Loucy (cell line): ENCODE results near the gene CCDC33.

Source experiments
- H2AFZ ChIP-seq: fragments of 200-600 bp; sonication (generic); 2 replicates; pipeline ENCODE4 v1.6.0; 2016; ENCODE audit warnings: antibody characterized with exemption, mild to moderate bottlenecking, low read length, moderate library complexity
- H3F3A ChIP-seq: fragments of 200-600 bp; 2 replicates; pipeline ENCODE4 v1.6.0; 2016; ENCODE audit warnings: antibody characterized with exemption, low read depth, mild to moderate bottlenecking
- H3K27me3 ChIP-seq: fragments of 200-600 bp; sonication (generic); 2 replicates; pipeline ENCODE4 v1.6.1; 2014; ENCODE audit warnings: low read length, mild to moderate bottlenecking; ENCODE audit not compliant: insufficient read depth, poor library complexity, severe bottlenecking
- H3K36me3 ChIP-seq: fragments of 200-600 bp; sonication (generic); 2 replicates; pipeline ENCODE4 v1.6.1; 2016; ENCODE audit warnings: low read length; ENCODE audit not compliant: insufficient read depth
- H3K4me1 ChIP-seq: fragments of 200-600 bp; sonication (generic); 2 replicates; pipeline ENCODE4 v1.5.1; 2014; ENCODE audit warnings: low read length, mild to moderate bottlenecking; ENCODE audit not compliant: insufficient read depth, poor library complexity, severe bottlenecking
- H3K4me2 ChIP-seq: fragments of 200-600 bp; sonication (generic); 2 replicates; pipeline ENCODE4 v1.6.0; 2014; ENCODE audit warnings: antibody characterized with exemption, low read length, low read depth, mild to moderate bottlenecking; ENCODE audit not compliant: poor library complexity, severe bottlenecking
- H3K4me3 ChIP-seq: fragments of 200-600 bp; sonication (generic); 2 replicates; pipeline ENCODE4 v1.5.1; 2014; ENCODE audit warnings: low read length, mild to moderate bottlenecking, mixed read lengths; ENCODE audit not compliant: poor library complexity, severe bottlenecking
- H3K79me2 ChIP-seq: fragments of 200-600 bp; sonication (generic); 2 replicates; pipeline ENCODE4 v1.6.1; 2014; ENCODE audit warnings: low read length; ENCODE audit not compliant: insufficient read depth
- H3K9ac ChIP-seq: fragments of 200-600 bp; sonication (generic); 2 replicates; pipeline ENCODE4 v1.6.0; 2014; ENCODE audit warnings: mild to moderate bottlenecking, low read depth, low read length, moderate library complexity; ENCODE audit not compliant: poor library complexity, severe bottlenecking
- H3K9me2 ChIP-seq: fragments of 200-600 bp; sonication (generic); replicated peaks from 2 replicates; pipeline ENCODE4 v1.6.1; 2016; ENCODE audit warnings: low read depth, low read length, mixed read lengths
- H3K9me3 ChIP-seq: fragments of 200-600 bp; sonication (generic); 2 replicates; pipeline ENCODE4 v1.6.1; 2014; ENCODE audit warnings: mild to moderate bottlenecking, antibody characterized with exemption, low read length, low read depth; ENCODE audit not compliant: insufficient read depth
- H4K20me1 ChIP-seq: fragments of 200-600 bp; sonication (generic); 2 replicates; pipeline ENCODE4 v1.6.0; 2014; ENCODE audit warnings: antibody characterized with exemption, low read length, mild to moderate bottlenecking; ENCODE audit not compliant: insufficient read depth, poor library complexity, severe bottlenecking
- CTCF ChIP-seq: fragments of 200-600 bp; sonication (generic); conservative IDR thresholded peaks from 2 replicates; pipeline ENCODE4 v1.5.1; 2014; ENCODE audit warnings: mild to moderate bottlenecking, antibody characterized with exemption, low read length
- EZH2phosphoT487 ChIP-seq: fragments of 200-600 bp; IDR thresholded peaks from 2 replicates; pipeline ENCODE4 v1.6.1; 2018; ENCODE audit warnings: antibody characterized with exemption, mild to moderate bottlenecking, moderate library complexity, borderline replicate concordance

The CCDC33 gene

DNA sequence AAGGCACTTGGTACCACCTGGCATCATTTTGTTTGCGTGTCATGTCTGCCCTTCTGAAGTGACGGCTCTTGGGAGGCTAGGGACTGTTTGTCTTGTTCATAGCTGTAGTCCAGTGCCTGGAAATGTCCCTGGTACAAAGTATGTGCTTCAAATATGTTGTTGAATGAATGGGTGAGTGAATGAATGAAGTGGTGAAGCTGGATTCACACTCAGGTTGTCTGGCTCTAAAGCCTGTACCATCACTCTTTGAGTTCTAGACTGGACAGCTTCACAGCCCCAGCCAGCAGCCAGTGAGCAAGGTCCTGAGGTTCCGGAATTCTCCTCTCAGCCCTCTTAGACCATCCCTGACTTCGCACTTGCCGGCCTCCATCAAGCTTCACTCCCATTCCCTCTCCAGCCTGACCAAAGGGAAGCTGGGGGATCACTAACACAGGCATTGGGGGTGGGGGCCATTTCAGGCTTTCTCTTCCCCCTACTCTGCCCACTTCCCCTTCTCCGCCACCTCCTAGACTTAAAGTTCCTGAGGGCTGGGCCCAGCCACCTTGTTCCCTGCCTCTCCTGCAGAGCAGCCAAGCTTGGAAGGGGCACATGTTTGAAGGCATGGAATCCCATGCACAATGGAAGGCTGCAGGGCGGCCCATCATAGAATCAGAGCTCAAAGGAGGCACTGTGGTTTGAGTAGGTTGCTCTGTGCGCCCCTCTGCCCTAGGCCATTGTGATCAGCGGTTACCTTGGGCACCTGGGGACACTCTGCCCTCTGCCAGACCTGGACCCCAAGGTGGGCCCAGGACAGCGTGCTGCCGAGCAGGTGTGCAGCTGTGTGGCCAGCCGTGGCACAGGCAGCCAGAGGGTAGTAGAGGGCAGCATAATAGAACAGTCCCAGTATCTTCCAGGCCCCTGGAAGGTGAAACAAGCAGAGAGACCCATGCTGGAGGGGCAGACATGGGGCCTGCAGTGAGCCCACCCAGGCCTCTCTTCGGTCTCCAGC, 41.3 kb upstream of the CCDC33 start:
- Histone ChIP-seq H3K4me2 (no peak overlapping the region), H3K9me2 (no peaks in the 10 kb centered on the region), H3K36me3 (peaks cover 46% of the 10 kb centered on the region; the same call in 1 of the 2 replicates), H3K27me3 (no peaks in the 10 kb centered on the region), H3K79me2 (peaks cover 20% of the 10 kb centered on the region; the same call in 1 of the 2 replicates), H3K4me3 (no peak overlapping the region), H4K20me1 (no peaks in the 10 kb centered on the region), H3K4me1 (no peaks in the 10 kb centered on the region), H2AFZ (no peak overlapping the region), H3K9me3 (no peaks in the 10 kb centered on the region), H3K9ac (no peak overlapping the region), H3F3A (no peaks in the 10 kb centered on the region)
- TF ChIP-seq EZH2phosphoT487 (no peak), CTCF (no peak)

- peaks cover 8% of the 10 kb centered on the region for H3K4me1 ChIP-seq
- no peaks in the 10 kb centered on the region for H3K9me2 ChIP-seq
- TF ChIP-seq EZH2phosphoT487 (no peak), CTCF (no peak)
- no peak overlapping the region for H3K9ac ChIP-seq
- no peaks in the 10 kb centered on the region for H3K27me3 ChIP-seq
- no peaks in the 10 kb centered on the region for H3F3A ChIP-seq
- H3K79me2 ChIP-seq: peaks cover 33% of the 10 kb centered on the region; the same call in 1 of the 2 replicates
- no peak overlapping the region for H2AFZ ChIP-seq
- H3K4me2 ChIP-seq: no peak overlapping the region
- H3K36me3 ChIP-seq: peaks cover 45% of the 10 kb centered on the region; the same call in 1 of the 2 replicates
- no peak overlapping the region for H3K4me3 ChIP-seq
- H3K9me3 ChIP-seq: no peaks in the 10 kb centered on the region
- H4K20me1 ChIP-seq: no peaks in the 10 kb centered on the region
Observed at GRCh38 chr15:74196175-74196574, 40.0 kb upstream of the CCDC33 start.

DNA sequence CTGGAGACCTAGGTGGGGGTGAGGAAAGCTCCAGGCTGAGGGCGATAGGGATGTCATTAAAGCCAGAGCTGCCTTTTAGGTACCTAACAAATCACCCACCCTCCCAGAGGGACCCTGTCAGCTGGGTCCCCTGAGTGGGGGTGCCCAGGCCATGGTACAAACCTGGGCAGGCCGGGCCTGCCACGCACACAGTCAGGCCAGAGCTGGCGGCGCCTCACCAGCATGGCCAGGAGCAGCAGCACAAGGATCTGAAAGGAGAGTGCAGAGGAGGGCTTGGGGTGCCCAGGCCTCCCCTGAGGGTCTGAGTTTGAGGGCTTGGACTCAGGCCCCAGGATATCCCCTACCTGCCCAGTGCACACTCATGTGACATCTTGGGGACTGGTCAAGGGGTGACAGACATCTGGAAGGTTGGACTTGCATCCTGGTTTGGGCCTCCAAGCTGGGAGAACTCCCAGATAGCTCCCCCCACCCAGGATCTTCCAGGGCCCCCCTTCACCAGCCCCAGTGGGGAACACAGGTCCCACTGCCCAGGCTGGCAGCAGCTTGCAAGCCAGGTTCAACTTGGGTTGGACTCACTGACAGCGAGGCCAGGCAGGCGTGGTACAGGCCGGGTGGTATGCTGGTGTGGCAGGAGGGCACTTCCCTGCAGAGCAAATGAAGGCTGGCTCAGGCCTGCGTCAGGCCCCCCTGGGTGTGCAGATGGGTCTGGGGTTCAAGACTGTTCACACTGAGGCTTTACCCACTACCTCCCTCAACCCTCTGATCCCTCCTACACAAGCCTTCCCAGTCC, 38.8 kb upstream of the CCDC33 start:
- Histone ChIP-seq H3K79me2 (peaks cover 45% of the 10 kb centered on the region), H3F3A (no peaks in the 10 kb centered on the region), H3K4me3 (no peak overlapping the region), H2AFZ (no peak overlapping the region), H3K4me1 (peaks cover 18% of the 10 kb centered on the region), H4K20me1 (peaks cover 8% of the 10 kb centered on the region), H3K4me2 (no peak overlapping the region), H3K27me3 (no peaks in the 10 kb centered on the region), H3K9ac (no peak overlapping the region), H3K9me3 (no peaks in the 10 kb centered on the region), H3K9me2 (no peaks in the 10 kb centered on the region), H3K36me3 (peaks cover 52% of the 10 kb centered on the region; the same call in 1 of the 2 replicates)
- TF ChIP-seq CTCF (no peak), EZH2phosphoT487 (no peak)
